Activated naive CD8-positive, alpha-beta T cell treated with anti-CD3 and anti-CD28 coated beads, Interleukin-2, amount 50 U/mL, for 24 hours (primary cell): Measurements from ENCODE around the gene DUS2.
"Not testable (repeated sequence)": the region's sequence is repeated elsewhere in the genome, so short reads cannot be mapped to it uniquely, and the experiment has no call there.

Experiments used
- ATAC-seq: fragments of 150-1000 bp; cut with Tn5 transposase; one replicate; pipeline ENCODE4 v1.10.0; 2021
- DNase-seq: peaks from one replicate; pipeline ENCODE4 v3.0.0; 2021
- H3K27ac Mint-ChIP-seq: one replicate; pipeline ENCODE4 v1.8.0; 2021; ENCODE audit warnings: mild to moderate bottlenecking, mixed read lengths
- H3K27me3 Mint-ChIP-seq: one replicate; pipeline ENCODE4 v1.8.0; 2021; ENCODE audit warnings: mixed read lengths
- H3K36me3 Mint-ChIP-seq: one replicate; pipeline ENCODE4 v1.8.0; 2021; ENCODE audit warnings: low read depth, mixed read lengths
- H3K4me1 Mint-ChIP-seq: one replicate; pipeline ENCODE4 v1.8.0; 2021; ENCODE audit warnings: mixed read lengths
- H3K4me3 Mint-ChIP-seq: one replicate; pipeline ENCODE4 v1.8.0; 2021; ENCODE audit warnings: mild to moderate bottlenecking, moderate library complexity, mixed read lengths
- H3K9me3 Mint-ChIP-seq: one replicate; pipeline ENCODE4 v1.8.0; 2021; ENCODE audit warnings: mixed read lengths

Gene DUS2

DNA sequence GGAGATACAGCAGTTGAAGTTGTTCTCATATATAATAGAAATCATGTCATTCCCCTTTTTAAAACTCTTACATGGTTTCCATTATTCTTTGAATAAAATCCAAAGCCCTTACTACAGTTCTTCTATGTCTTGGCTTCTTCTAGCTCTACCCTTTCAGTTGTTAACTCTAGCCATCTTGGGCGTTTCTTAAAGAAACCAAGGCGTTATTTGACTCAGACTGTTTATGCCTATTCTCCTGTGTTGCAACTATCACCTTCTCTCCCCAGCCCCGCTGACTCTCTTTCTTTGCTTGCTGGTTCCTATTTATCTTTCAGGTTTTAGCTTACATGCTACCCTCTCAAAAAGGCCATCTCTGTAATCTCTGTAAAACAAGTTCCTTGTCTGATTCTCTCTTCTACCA lies 94.8 kb downstream of the DUS2 start:
- Mint-ChIP-seq H3K27me3 (no peaks in the 10 kb centered on the region), H3K4me3 (no peak overlapping the region), H3K36me3 (peaks cover 17% of the 10 kb centered on the region), H3K9me3 (peaks cover 3% of the 10 kb centered on the region), H3K27ac (peak overlapping the region; percentile 4), H3K4me1 (peaks cover 93% of the 10 kb centered on the region)
- ATAC-seq: no peak
- DNase-seq: no peak

DNA sequence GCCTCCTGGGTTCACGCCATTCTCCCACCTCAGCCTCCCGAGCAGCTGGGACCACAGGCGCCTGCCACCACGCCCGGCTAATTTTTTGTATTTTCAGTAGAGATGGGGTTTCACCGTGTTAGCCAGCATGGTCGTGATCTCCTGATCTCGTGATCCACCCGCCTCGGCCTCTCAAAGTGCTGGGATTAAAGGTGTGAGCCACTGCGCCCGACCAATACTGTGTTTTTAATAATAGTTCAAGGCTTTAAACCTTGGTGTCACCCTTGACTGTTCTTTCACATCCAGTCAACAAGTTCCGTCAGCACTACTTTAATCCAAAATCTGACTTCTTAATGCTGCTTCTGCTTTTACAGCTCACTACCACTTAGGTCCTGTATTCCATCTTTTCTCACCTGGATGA lies 95.9 kb downstream of the DUS2 start:
- H3K27me3 Mint-ChIP-seq, DNase-seq, ATAC-seq, H3K9me3 Mint-ChIP-seq, H3K4me3 Mint-ChIP-seq: not testable (repeated sequence)
- H3K36me3 Mint-ChIP-seq: peaks cover 14% of the 10 kb centered on the region
- peaks cover 82% of the 10 kb centered on the region for H3K4me1 Mint-ChIP-seq
- peak overlapping the region; percentile 28 for H3K27ac Mint-ChIP-seq

DNA sequence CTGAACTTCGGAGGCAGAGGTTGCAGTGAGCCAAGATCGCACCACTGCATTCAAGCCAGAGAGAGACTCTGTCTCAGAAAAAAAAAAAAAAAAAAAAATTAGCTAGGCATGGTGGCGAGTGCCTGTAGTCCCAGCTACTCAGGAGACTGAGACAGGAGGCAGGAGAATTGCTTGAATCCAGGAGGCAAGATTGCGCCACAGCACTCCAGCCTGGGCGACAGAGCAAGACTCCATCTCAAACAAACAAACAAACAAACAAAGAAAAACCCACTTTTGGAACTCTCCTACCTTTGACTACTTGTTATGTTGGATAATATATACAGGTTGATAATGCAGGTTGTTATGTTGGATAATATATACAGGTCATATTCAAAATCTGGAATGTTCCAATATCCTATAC lies 97.4 kb downstream of the DUS2 start:
- peaks cover 20% of the 10 kb centered on the region for H3K36me3 Mint-ChIP-seq
- peak overlapping the region; percentile 28 for H3K27ac Mint-ChIP-seq
- peaks cover 73% of the 10 kb centered on the region for H3K4me1 Mint-ChIP-seq
- ATAC-seq, H3K27me3 Mint-ChIP-seq, H3K4me3 Mint-ChIP-seq, H3K9me3 Mint-ChIP-seq, DNase-seq: not testable (repeated sequence)

DNA sequence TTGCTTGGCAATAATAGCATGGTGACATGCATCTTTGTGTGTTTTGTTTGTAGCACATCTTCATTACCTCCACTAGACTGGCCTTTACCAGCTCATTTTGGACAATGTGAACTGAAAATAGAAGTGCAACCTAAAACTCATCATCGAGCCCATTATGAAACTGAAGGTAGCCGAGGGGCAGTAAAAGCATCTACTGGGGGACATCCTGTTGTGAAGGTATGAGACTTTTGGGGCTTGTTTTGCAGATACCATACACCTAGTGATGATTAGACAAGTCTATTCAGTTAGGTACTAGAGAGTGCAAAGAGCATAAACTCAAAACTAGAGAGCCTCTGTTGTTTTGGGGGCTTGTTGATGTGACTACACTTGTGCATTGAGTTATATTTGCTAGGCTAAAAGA lies 103.3 kb downstream of the DUS2 start:
- Mint-ChIP-seq H3K9me3 (no peaks in the 10 kb centered on the region), H3K4me1 (peaks cover 58% of the 10 kb centered on the region), H3K36me3 (peaks cover 35% of the 10 kb centered on the region), H3K4me3 (no peak overlapping the region), H3K27ac (peak overlapping the region; percentile 46), H3K27me3 (no peaks in the 10 kb centered on the region)
- DNase-seq (no peak), ATAC-seq (peak; percentile 40)

DNA sequence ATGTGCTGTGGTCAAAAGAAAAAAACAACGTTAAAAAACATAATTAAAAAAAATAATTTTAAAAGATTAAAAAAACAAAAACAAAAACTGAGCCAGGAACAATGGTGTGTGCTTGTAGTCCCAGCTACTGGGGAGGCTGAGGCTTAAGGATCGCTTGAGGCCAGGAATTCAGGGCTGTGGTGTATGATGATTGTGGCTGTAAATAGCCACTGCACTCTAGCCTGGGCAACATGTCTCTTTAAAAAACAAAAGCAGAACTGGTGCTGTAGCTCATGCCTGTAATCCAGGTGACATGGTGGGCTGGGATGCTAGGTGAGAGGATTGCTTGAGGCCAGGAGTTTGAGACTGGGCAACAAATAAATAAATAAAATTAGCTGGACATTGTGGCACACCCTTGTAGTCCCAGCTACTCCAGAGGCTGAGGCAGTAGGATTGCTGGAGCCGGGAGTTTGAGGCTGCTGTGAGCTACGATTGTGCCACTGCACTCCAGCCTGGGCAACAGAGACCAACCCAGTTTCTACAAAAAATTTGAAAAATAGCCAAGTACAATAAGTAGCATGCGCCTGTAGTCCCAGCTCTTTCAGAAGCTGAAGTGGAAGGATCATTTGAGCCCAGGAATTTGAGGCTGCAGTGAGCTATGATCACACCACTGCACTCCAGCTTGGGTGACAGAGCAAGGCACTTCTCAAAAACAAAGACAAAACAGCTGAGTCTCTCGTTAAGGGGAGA lies 105.7 kb downstream of the DUS2 start:
- H3K27me3 Mint-ChIP-seq: no peaks in the 10 kb centered on the region
- peaks cover 29% of the 10 kb centered on the region for H3K36me3 Mint-ChIP-seq
- ATAC-seq: no peak
- peaks cover 60% of the 10 kb centered on the region for H3K4me1 Mint-ChIP-seq
- DNase-seq: no peak
- no peaks in the 10 kb centered on the region for H3K9me3 Mint-ChIP-seq
- no peak overlapping the region for H3K4me3 Mint-ChIP-seq
- peak overlapping the region; percentile 1 for H3K27ac Mint-ChIP-seq
